Prostate gland (tissue), 2 donors: Measurements from ENCODE around the gene CD9. TPM values are rescaled to one million over a fixed set of nuclear protein-coding genes. Genes with fewer than 3 reads are reported as not detected.

ENCODE experiments used
- DNase-seq: peaks from one replicate; pipeline ENCODE4 v3.0.0-alpha.2; 2019; ENCODE audit warnings: low spot score
- H3K27ac ChIP-seq, 2 donors: fragments of 200-600 bp; sonication (generic); 2 replicates each; pipeline ENCODE4 v1.5.1; 2017 to 2019
- H3K27me3 ChIP-seq: fragments of 200-600 bp; sonication (generic); replicated peaks from 2 replicates; pipeline ENCODE4 v1.5.1; 2019; ENCODE audit not compliant: insufficient read depth
- H3K36me3 ChIP-seq, 2 donors: fragments of 200-600 bp; sonication (generic); 1 replicate in 1 of 2; 2 replicates in 1 of 2; pipeline versions ENCODE4 v1.5.1 to v1.8.1; 2017 to 2019
- H3K4me1 ChIP-seq: fragments of 200-600 bp; sonication (generic); replicated peaks from 2 replicates; pipeline ENCODE4 v1.5.1; 2019
- H3K4me3 ChIP-seq, 2 donors: fragments of 200-600 bp; sonication (generic); 2 replicates each; pipeline ENCODE4 v1.5.1; 2017 to 2019
- H3K9me3 ChIP-seq: fragments of 200-600 bp; sonication (generic); 2 replicates; pipeline ENCODE4 v1.5.1; 2017
- POLR2A ChIP-seq: fragments of 450-650 bp; IDR thresholded peaks from one replicate; pipeline ENCODE4 v1.6.1; 2016; ENCODE audit warnings: antibody characterized with exemption, mild to moderate bottlenecking
- POLR2AphosphoS5 ChIP-seq: sonication (generic); formaldehyde crosslinking; IDR thresholded peaks from one replicate; pipeline ENCODE4 v1.6.1; 2017; ENCODE audit warnings: antibody characterized with exemption
- WGBS: methylation state at CpG from one replicate; pipeline ENCODE4 v1.1.5; 2018; 5-methylcytosine and 5-hydroxymethylcytosine counted together
- intact Hi-C: fragments of 100-400 bp; cut with DNase I; formaldehyde crosslinking; loops from one replicate; pipeline ENCODE4 v1.14.2; 2022
- total RNA-seq, 2 donors: library from RNA; depleted of rRNA; stranded (reverse); fragments of >200 nt; gene quantifications; one replicate each; pipeline ENCODE4 v1.1.0, GENCODE V29; 2016
- TF ChIP-seq, protein P1 (sequence below), 4 experiments: fragments of 200-600 bp in 2 of 4; fragments of 450-650 bp in 2 of 4; sonication (generic) in 2 of 4; IDR thresholded peaks; 1 replicate in 3 of 4; 2 replicates in 1 of 4; pipeline ENCODE4 v1.5.1; 2016 to 2019; ENCODE audit warnings: antibody characterized with exemption in 4 of 4, mild to moderate bottlenecking in 2 of 4, moderate library complexity in 2 of 4

Gene CD9
- total RNA-seq, 2 donors from 2014 or later = 198 to 845 TPM

DNA sequence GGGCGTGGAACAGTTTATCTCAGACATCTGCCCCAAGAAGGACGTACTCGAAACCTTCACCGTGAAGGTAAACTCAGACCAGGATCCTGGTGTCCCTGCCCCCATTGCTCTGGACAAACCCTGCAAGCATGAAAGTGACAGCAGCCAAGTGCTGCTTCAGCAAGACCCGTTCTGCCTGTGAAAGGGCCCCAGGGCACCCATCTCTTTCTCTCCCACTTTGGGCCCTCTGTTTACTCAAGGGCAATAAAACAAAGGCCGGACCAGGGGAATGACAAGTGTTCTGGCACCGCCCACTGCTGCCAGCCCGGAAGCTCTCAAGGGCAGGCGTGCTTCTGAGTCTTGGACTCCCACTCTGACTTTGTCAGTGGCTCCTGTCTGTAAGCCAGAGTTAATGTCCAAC, 35.3 kb downstream of the CD9 start:
- 32% methylated on average over 9 of the region's 9 CpGs for WGBS
- Histone ChIP-seq H3K27me3 (no peaks in the 10 kb centered on the region), H3K9me3 (no peaks in the 10 kb centered on the region), H3K27ac (peak overlapping the region; percentile 94 to 98), H3K4me3 (no peak overlapping the region), H3K36me3 (peaks cover 0 to 11% of the 10 kb centered on the region in 2 donors), H3K4me1 (peaks cover 62% of the 10 kb centered on the region)
- DNase-seq = peak; percentile 94
- TF ChIP-seq POLR2A (peak; percentile 21), POLR2AphosphoS5 (peak; percentile 89)
- TF ChIP-seq, protein P1, sequence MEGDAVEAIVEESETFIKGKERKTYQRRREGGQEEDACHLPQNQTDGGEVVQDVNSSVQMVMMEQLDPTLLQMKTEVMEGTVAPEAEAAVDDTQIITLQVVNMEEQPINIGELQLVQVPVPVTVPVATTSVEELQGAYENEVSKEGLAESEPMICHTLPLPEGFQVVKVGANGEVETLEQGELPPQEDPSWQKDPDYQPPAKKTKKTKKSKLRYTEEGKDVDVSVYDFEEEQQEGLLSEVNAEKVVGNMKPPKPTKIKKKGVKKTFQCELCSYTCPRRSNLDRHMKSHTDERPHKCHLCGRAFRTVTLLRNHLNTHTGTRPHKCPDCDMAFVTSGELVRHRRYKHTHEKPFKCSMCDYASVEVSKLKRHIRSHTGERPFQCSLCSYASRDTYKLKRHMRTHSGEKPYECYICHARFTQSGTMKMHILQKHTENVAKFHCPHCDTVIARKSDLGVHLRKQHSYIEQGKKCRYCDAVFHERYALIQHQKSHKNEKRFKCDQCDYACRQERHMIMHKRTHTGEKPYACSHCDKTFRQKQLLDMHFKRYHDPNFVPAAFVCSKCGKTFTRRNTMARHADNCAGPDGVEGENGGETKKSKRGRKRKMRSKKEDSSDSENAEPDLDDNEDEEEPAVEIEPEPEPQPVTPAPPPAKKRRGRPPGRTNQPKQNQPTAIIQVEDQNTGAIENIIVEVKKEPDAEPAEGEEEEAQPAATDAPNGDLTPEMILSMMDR (IDR thresholded peaks at IDR 0.05) = no peak
- intact Hi-C loops = no loop called here

DNA sequence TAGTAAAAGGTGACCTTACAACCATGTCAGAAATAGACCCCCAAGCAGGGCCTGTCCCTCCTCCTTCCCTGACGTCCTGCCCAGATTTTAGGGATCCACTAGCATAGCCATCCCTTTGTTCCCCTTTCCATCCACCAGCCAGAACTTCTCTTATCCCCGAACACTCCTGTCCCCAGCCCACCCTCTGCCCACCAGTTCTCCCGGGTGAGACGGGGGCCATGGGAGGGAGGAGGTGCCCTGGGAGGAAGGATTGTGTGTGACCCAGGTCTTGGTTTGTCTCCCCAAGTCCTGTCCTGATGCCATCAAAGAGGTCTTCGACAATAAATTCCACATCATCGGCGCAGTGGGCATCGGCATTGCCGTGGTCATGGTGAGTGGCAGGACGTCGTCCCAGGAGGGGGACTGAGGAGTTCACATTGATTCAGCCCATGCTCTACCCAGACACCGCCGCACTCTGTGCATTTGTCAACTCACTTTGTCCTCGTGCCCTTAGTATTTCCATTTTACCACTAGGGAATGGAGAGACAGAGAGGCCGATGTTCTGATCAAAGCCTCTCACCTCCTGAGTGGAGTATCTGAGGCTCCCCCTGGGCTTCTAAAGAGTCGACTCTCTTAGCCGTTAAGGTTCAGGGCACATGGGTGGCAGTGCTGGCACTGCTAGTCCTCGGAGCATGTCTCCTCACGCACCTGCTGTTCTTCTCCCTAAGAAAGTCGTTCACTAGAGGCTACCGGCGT, 35.9 kb downstream of the CD9 start:
- H3K4me3 ChIP-seq = no peak overlapping the region
- intact Hi-C loops = no loop called here
- peaks cover 56% of the 10 kb centered on the region for H3K4me1 ChIP-seq
- peaks cover 0 to 11% of the 10 kb centered on the region in 2 donors for H3K36me3 ChIP-seq
- TF ChIP-seq POLR2A = no peak
- TF ChIP-seq, protein P1 (IDR thresholded peaks at IDR 0.05) = no peak
- no peak for TF ChIP-seq POLR2AphosphoS5
- H3K27ac ChIP-seq = peak overlapping the region; percentile 94 to 98
- H3K27me3 ChIP-seq = no peaks in the 10 kb centered on the region
- WGBS = 52% methylated on average over 21 of the region's 22 CpGs
- no peaks in the 10 kb centered on the region for H3K9me3 ChIP-seq
- no peak for DNase-seq

DNA sequence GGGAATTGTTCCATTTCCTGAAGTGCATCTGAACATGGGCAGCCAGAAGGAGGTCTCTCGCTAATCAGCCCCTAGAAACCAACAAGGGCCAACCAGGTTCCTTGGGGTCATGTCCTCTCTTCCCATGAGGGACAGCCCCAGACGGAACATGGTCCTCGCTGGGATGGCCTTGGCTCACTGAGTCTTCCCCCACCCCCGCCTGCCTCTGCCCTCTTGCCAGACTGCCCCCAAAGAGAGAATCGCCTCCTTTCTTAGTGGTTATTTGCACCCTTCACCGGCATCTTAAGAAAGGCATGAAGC, 36.4 kb downstream of the CD9 start:
- Histone ChIP-seq H3K4me1 (peaks cover 53% of the 10 kb centered on the region), H3K27me3 (no peaks in the 10 kb centered on the region), H3K9me3 (no peaks in the 10 kb centered on the region), H3K36me3 (peaks cover 0 to 11% of the 10 kb centered on the region in 2 donors), H3K27ac (peak overlapping the region; percentile 94 to 98), H3K4me3 (no peak overlapping the region)
- TF ChIP-seq POLR2AphosphoS5 (no peak), POLR2A (no peak)
- TF ChIP-seq, protein P1 (IDR thresholded peaks at IDR 0.05) = no peak
- 86% methylated on average over 5 of the region's 6 CpGs for WGBS
- intact Hi-C loops = no loop called here
- no peak for DNase-seq

DNA sequence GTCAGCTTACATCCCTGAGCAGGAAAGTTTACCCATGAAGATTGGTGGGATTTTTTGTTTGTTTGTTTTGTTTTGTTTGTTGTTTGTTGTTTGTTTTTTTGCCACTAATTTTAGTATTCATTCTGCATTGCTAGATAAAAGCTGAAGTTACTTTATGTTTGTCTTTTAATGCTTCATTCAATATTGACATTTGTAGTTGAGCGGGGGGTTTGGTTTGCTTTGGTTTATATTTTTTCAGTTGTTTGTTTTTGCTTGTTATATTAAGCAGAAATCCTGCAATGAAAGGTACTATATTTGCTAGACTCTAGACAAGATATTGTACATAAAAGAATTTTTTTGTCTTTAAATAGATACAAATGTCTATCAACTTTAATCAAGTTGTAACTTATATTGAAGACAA, 37.6 kb downstream of the CD9 start:
- H3K27me3 ChIP-seq = no peaks in the 10 kb centered on the region
- H3K36me3 ChIP-seq = peaks cover 0 to 11% of the 10 kb centered on the region in 2 donors
- peak overlapping the region; percentile 94 to 98 for H3K27ac ChIP-seq
- intact Hi-C loops = no loop called here
- WGBS = 60% methylated on average over 1 of the region's 1 CpG
- no peak for DNase-seq
- peaks cover 44% of the 10 kb centered on the region for H3K4me1 ChIP-seq
- no peak for TF ChIP-seq POLR2AphosphoS5
- TF ChIP-seq, protein P1 (IDR thresholded peaks at IDR 0.05) = no peak
- no peak overlapping the region for H3K4me3 ChIP-seq
- no peaks in the 10 kb centered on the region for H3K9me3 ChIP-seq

DNA sequence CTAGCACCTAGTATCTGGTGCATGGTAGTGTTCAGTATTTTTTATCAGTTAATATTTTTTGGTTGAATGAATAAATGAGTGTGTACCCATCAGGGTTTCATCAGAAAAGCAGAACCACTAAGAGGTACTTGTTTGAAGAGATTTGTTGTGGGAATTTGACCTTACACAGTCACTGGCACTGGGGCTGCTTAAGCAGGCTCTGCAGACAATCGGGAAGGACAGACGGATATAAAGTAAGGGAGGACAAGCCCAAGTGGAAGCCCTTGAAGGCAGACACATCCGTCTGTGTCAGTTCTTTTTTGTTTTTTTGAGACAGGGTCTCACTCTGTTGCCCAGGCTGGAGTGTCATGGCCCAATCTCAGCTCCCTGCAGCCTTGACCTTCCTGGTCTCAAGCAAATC, 38.7 kb downstream of the CD9 start:
- DNase-seq = no peak
- Histone ChIP-seq H3K36me3 (peaks cover 0 to 11% of the 10 kb centered on the region in 2 donors), H3K4me3 (no peak overlapping the region), H3K4me1 (peaks cover 34% of the 10 kb centered on the region), H3K27ac (peak overlapping the region; percentile 18 to 61), H3K9me3 (no peaks in the 10 kb centered on the region), H3K27me3 (no peaks in the 10 kb centered on the region)
- TF ChIP-seq POLR2A (no peak), POLR2AphosphoS5 (no peak)
- TF ChIP-seq, protein P1 (IDR thresholded peaks at IDR 0.05) = no peak
- intact Hi-C loops = no loop called here
- WGBS = 93% methylated on average over 3 of the region's 3 CpGs
